H1 (cell line): ENCODE results near the gene ASTN1.

Source experiments
- EP300 ChIP-seq, 2 experiments: IDR thresholded peaks; 1 replicate in 1 of 2; 2 replicates in 1 of 2; pipeline ENCODE4 v1.6.1; 2011 to 2012; ENCODE audit warnings: low read depth in 2 of 2, low read length in 2 of 2, mild to moderate bottlenecking in 2 of 2, borderline replicate concordance in 1 of 2, inconsistent platforms in 1 of 2, moderate library complexity in 1 of 2
- GABPA ChIP-seq: IDR thresholded peaks from 2 replicates; pipeline ENCODE4 v1.6.1; 2011; ENCODE audit warnings: mild to moderate bottlenecking, low read length, moderate library complexity, borderline replicate concordance; ENCODE audit not compliant: insufficient read depth
- MAFK ChIP-seq: IDR thresholded peaks from 2 replicates; pipeline ENCODE4 v1.6.1; 2012; ENCODE audit warnings: low read depth, mild to moderate bottlenecking, improper control_type of control experiment, low read length
- RAD21 ChIP-seq, 2 experiments: IDR thresholded peaks in 1 of 2; conservative IDR thresholded peaks in 1 of 2; 2 replicates each; pipeline ENCODE4 v1.6.1; 2011; ENCODE audit warnings: low read depth in 2 of 2, low read length in 2 of 2, improper control_type of control experiment in 1 of 2, inconsistent platforms in 1 of 2, mild to moderate bottlenecking in 1 of 2, moderate library complexity in 1 of 2
- RBBP5 ChIP-seq: IDR thresholded peaks from 2 replicates; pipeline ENCODE4 v1.7.1; 2012; ENCODE audit warnings: low read depth, mild to moderate bottlenecking, inconsistent platforms, low read length, moderate library complexity, borderline replicate concordance
- ZNF274 ChIP-seq: IDR thresholded peaks from 2 replicates; pipeline ENCODE4 v1.7.0; 2012; ENCODE audit warnings: low read length, borderline replicate concordance; ENCODE audit errors: extremely low read depth
- TF ChIP-seq, protein P1 (sequence below), 3 experiments: IDR thresholded peaks; 1 replicate in 2 of 3; 2 replicates in 1 of 3; pipeline versions ENCODE4 v1.5.1 to v1.6.1; 2011; ENCODE audit warnings: low read length in 3 of 3, mild to moderate bottlenecking in 3 of 3, inconsistent platforms in 2 of 3, low read depth in 1 of 3, moderate library complexity in 1 of 3; ENCODE audit not compliant: insufficient read depth in 1 of 3; ENCODE audit errors: control extremely low read depth in 1 of 3

DNA sequence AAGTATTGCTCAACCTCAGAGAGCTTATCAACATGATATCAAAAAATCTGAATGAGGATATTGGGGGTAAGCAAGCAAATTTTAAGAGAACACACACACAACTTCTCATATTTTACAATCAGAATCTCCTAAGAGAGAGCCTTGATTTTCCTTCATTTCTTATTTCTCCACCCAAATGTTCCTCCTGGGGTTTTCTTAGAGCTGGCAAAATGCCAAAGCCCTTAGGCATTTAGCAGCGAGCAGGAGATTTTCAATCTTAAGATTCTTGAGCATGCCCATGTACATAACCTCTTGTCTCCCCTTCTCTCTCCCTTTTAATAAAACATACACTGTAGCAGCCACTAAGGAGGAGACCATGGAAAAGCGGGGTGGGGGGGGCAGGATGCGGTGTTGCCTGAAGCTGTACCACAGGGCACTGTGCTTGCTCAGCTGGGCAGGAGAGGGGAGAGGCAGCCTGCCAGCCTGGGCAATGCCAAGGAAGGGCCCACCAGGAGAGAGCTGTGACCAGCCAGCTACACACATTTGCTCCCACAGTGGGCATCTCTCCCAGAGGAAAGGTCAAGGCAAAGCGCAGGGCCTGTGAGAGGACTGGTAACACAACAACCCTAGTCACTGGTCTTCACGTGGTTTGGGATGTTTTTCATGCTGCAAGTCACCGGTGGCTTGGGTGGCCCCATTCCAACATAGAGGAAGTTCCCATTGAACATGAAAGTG, 10.6 kb upstream of the ASTN1 start:
- TF ChIP-seq, protein P1, sequence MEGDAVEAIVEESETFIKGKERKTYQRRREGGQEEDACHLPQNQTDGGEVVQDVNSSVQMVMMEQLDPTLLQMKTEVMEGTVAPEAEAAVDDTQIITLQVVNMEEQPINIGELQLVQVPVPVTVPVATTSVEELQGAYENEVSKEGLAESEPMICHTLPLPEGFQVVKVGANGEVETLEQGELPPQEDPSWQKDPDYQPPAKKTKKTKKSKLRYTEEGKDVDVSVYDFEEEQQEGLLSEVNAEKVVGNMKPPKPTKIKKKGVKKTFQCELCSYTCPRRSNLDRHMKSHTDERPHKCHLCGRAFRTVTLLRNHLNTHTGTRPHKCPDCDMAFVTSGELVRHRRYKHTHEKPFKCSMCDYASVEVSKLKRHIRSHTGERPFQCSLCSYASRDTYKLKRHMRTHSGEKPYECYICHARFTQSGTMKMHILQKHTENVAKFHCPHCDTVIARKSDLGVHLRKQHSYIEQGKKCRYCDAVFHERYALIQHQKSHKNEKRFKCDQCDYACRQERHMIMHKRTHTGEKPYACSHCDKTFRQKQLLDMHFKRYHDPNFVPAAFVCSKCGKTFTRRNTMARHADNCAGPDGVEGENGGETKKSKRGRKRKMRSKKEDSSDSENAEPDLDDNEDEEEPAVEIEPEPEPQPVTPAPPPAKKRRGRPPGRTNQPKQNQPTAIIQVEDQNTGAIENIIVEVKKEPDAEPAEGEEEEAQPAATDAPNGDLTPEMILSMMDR (IDR thresholded peaks at IDR 0.05; ENCODE audit: control extremely low read depth in 1 of 3, insufficient read depth in 1 of 3, low read depth in 1 of 3, low read length in 3 of 3), result no peak
- TF ChIP-seq GABPA, result no peak
- no peak for TF ChIP-seq MAFK
- no peak for TF ChIP-seq EP300 (IDR thresholded peaks at IDR 0.05; ENCODE audit: borderline replicate concordance in 1 of 2, low read depth in 2 of 2, low read length in 2 of 2)
- no peak for TF ChIP-seq RBBP5
- TF ChIP-seq ZNF274, result no peak
- TF ChIP-seq RAD21 (IDR thresholded peaks at IDR 0.05 in 1 of 2, conservative IDR thresholded peaks at IDR 0.05 in 1 of 2; ENCODE audit: low read depth in 2 of 2, low read length in 2 of 2), result no peak
